OCI-LY1 (cell line): ENCODE measurements around the gene OSBPL5.

ENCODE experiments used
- H2AFZ ChIP-seq: fragments of 200-600 bp; sonication (generic), shearing (Covaris generic); 2 replicates; pipeline ENCODE4 v1.6.0; 2014; ENCODE audit warnings: antibody characterized with exemption, mild to moderate bottlenecking, low read length
- H3F3A ChIP-seq: fragments of 200-600 bp; sonication (generic), shearing (Covaris generic); 2 replicates; pipeline ENCODE4 v1.6.0; 2014; ENCODE audit warnings: mild to moderate bottlenecking, antibody characterized with exemption, low read length, moderate library complexity; ENCODE audit not compliant: insufficient read depth
- H3K27ac ChIP-seq: fragments of 200-600 bp; sonication (generic); 2 replicates; pipeline ENCODE4 v1.5.1; 2014; ENCODE audit warnings: low read length, mixed run types, mild to moderate bottlenecking, low read depth; ENCODE audit not compliant: poor library complexity, severe bottlenecking
- H3K27me3 ChIP-seq: fragments of 200-600 bp; sonication (generic); 2 replicates; pipeline ENCODE4 v1.6.0; 2014; ENCODE audit warnings: antibody characterized with exemption, mild to moderate bottlenecking, low read length, moderate library complexity; ENCODE audit not compliant: insufficient read depth
- H3K36me3 ChIP-seq: fragments of 200-600 bp; sonication (generic); 2 replicates; pipeline ENCODE4 v1.6.1; 2014; ENCODE audit warnings: mild to moderate bottlenecking, antibody characterized with exemption, low read length, moderate library complexity, mixed read lengths; ENCODE audit not compliant: insufficient read depth
- H3K4me1 ChIP-seq: fragments of 200-600 bp; sonication (generic); 2 replicates; pipeline ENCODE4 v1.5.1; 2014; ENCODE audit warnings: mild to moderate bottlenecking, low read length, moderate library complexity; ENCODE audit not compliant: insufficient read depth, severe bottlenecking
- H3K4me2 ChIP-seq: fragments of 200-600 bp; sonication (generic), shearing (Covaris generic); 2 replicates; pipeline ENCODE4 v1.6.1; 2014; ENCODE audit warnings: low read length
- H3K4me3 ChIP-seq: fragments of 200-600 bp; sonication (generic); 2 replicates; pipeline ENCODE4 v1.5.1; 2014; ENCODE audit warnings: low read length, low read depth, mild to moderate bottlenecking, mixed read lengths; ENCODE audit not compliant: poor library complexity, severe bottlenecking
- H3K79me2 ChIP-seq: fragments of 200-600 bp; shearing (Covaris generic); 2 replicates; pipeline ENCODE4 v1.6.1; 2016; ENCODE audit warnings: mixed run types, low read length, mixed read lengths; ENCODE audit not compliant: insufficient read depth
- H3K9ac ChIP-seq: fragments of 200-600 bp; sonication (generic), shearing (Covaris generic); 2 replicates; pipeline ENCODE4 v1.6.1; 2014; ENCODE audit warnings: mild to moderate bottlenecking, low read length, mixed read lengths
- H3K9me2 ChIP-seq: fragments of 200-600 bp; sonication (generic), shearing (Covaris generic); 2 replicates; pipeline ENCODE4 v1.6.1; 2014; ENCODE audit warnings: low read depth, mild to moderate bottlenecking, low read length, mixed read lengths
- H3K9me3 ChIP-seq: fragments of 200-600 bp; shearing (Covaris generic); 2 replicates; pipeline ENCODE4 v1.6.1; 2014; ENCODE audit warnings: low read length, mixed read lengths
- H4K20me1 ChIP-seq: fragments of 200-600 bp; sonication (generic), shearing (Covaris generic); 2 replicates; pipeline ENCODE4 v1.6.0; 2016; ENCODE audit warnings: mild to moderate bottlenecking, low read length; ENCODE audit not compliant: insufficient read depth
- EZH2 ChIP-seq: fragments of 200-600 bp; sonication (generic), shearing (Covaris generic); IDR thresholded peaks from 2 replicates; pipeline ENCODE4 v1.8.0; 2017; ENCODE audit warnings: borderline replicate concordance, mixed run types, mild to moderate bottlenecking, antibody characterized with exemption, low read length, moderate library complexity, mixed read lengths
- TF ChIP-seq, protein P1 (sequence below): fragments of 200-600 bp; sonication (generic), shearing (Covaris generic); IDR thresholded peaks from 2 replicates; pipeline ENCODE4 v1.5.1; 2017; ENCODE audit warnings: mild to moderate bottlenecking, antibody characterized with exemption, low read length, moderate library complexity, mixed read lengths

OSBPL5 gene

DNA sequence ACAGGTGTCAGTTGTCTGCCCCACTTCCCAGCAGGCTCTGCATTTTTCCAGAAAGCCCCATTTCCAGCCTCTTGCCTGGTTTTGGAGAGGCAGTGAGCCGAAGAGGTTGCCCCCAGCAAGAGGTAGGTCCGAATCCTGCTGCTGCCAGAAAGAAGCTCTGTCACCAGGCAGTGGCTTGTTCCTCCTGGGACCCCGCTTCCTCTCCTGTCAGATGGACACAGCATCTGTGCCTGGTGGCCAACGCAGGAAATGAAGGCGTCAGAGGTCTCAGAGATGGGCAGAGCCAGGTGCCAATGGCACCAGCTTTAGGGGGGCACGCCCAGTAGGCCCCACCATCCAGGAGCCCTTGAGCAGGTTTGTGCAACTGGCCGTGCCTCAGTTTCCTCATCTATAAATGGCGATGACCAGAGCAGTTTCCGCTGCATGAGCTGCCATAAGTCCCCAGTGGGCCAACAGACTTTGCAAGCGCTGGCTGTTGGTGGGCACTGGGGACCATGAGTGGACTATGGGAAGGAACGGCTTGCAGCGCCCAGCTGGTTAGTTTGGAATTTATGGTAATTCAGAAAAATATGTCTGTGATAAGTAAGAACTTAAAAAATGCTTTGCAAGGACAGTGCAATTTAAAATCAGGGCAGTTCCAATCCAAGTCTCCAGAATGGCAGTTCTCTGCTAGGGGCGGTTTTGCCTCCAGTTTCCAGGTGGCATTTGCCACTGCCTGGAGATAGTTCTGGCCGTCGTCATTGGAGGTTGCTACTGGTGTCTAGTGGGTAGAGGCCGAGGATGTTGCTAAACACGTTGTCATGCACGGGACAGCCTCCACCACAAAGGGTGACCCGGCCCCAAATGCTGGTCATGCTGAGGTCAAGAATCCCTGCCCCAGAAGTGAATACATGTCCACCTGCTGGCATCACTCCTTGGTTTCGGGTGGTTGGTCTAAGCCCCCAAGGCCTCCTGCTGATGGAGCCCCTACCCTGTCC lies 2.3 kb upstream of the OSBPL5 start:
- Histone ChIP-seq H3K4me2 (no peak overlapping the region), H3K27ac (no peak overlapping the region), H3K9me2 (no peaks in the 10 kb centered on the region), H2AFZ (no peak overlapping the region), H3K9me3 (no peaks in the 10 kb centered on the region), H3K4me1 (no peaks in the 10 kb centered on the region), H3K79me2 (no peaks in the 10 kb centered on the region), H3K27me3 (0 out of 2 replicates have a peak, but pooled peaks cover 8% of the 10 kb centered on the region), H3K36me3 (no peaks in the 10 kb centered on the region), H3K4me3 (no peak overlapping the region), H3K9ac (no peak overlapping the region), H3F3A (no peaks in the 10 kb centered on the region), H4K20me1 (no peaks in the 10 kb centered on the region)
- TF ChIP-seq, protein P1, sequence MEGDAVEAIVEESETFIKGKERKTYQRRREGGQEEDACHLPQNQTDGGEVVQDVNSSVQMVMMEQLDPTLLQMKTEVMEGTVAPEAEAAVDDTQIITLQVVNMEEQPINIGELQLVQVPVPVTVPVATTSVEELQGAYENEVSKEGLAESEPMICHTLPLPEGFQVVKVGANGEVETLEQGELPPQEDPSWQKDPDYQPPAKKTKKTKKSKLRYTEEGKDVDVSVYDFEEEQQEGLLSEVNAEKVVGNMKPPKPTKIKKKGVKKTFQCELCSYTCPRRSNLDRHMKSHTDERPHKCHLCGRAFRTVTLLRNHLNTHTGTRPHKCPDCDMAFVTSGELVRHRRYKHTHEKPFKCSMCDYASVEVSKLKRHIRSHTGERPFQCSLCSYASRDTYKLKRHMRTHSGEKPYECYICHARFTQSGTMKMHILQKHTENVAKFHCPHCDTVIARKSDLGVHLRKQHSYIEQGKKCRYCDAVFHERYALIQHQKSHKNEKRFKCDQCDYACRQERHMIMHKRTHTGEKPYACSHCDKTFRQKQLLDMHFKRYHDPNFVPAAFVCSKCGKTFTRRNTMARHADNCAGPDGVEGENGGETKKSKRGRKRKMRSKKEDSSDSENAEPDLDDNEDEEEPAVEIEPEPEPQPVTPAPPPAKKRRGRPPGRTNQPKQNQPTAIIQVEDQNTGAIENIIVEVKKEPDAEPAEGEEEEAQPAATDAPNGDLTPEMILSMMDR: no peak
- no peak for TF ChIP-seq EZH2

DNA sequence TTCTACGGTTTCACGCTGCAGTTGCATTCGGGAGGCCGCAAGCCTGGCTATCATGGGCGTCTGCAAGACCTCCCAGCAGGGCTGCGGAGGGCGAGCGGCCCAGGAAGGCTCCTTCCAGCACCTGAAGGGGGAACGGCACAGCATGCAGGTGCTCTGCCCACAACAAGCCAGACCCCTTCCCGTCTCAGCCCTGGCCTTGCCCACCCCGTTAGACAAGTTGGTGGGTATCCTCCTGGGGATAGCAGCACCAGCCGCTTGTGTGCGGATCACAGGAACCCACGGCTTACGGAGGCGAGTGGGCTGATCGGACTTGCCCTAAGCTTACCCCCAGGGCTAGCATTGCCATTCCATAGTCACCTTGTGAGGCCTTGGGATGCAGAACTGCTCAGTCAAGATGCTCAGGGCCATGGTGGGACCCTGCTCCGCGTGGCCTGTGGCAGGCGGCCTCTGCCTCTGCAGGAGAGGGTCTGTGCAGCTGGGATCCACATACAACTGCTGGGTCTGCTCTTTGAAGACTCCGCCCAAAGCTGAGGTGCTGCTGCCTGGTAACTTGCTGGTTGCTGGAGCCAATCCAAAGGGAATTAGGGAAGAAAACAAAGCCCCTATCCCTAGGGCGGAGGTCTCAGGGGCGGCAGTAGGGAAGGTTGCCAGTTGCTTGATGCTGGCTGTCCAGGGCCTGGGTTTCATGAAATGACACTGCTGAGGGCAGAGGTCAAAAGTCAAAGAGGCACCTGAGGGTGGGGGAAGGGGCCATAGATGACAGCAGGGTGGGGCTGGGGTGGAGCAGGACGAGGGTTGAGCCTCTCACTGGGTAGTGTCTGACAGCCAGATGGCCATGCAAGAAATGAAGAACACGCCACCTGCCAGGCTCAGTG lies 1.4 kb upstream of the OSBPL5 start:
- H3K79me2 ChIP-seq: no peaks in the 10 kb centered on the region
- H2AFZ ChIP-seq: no peak overlapping the region
- no peaks in the 10 kb centered on the region for H3F3A ChIP-seq
- H4K20me1 ChIP-seq: no peaks in the 10 kb centered on the region
- H3K9me3 ChIP-seq: no peaks in the 10 kb centered on the region
- H3K27ac ChIP-seq: no peak overlapping the region
- no peaks in the 10 kb centered on the region for H3K4me1 ChIP-seq
- H3K9ac ChIP-seq: no peak overlapping the region
- no peak overlapping the region for H3K4me2 ChIP-seq
- no peaks in the 10 kb centered on the region for H3K9me2 ChIP-seq
- TF ChIP-seq, protein P1: no peak
- no peak for TF ChIP-seq EZH2
- no peaks in the 10 kb centered on the region for H3K36me3 ChIP-seq
- H3K4me3 ChIP-seq: no peak overlapping the region
- H3K27me3 ChIP-seq: 0 out of 2 replicates have a peak, but pooled peaks cover 8% of the 10 kb centered on the region

DNA sequence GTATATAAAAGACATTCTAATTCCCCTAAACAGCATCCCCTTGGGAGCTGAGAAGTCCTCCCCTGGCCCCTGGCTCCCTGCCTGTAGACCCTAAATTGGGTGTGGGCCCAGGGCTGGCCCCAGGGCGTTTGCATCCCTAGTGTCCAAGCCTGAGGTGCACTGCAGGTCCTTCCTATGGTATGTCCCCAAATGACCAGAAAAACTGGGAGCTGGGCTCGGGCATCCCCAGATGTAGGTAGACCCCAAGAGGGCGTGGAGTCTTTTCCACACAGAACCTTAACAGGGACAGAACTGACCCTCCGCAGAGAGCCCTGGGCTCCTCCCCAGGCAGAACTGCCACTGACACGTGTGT lies 782 bp upstream of the OSBPL5 start:
- peaks cover 8% of the 10 kb centered on the region; the same call in 1 of the 2 replicates for H3K27me3 ChIP-seq
- no peaks in the 10 kb centered on the region for H3F3A ChIP-seq
- no peak overlapping the region for H3K9ac ChIP-seq
- no peak overlapping the region for H3K27ac ChIP-seq
- TF ChIP-seq, protein P1: no peak
- H3K9me3 ChIP-seq: no peaks in the 10 kb centered on the region
- no peak overlapping the region for H3K4me3 ChIP-seq
- H4K20me1 ChIP-seq: no peaks in the 10 kb centered on the region
- H3K9me2 ChIP-seq: no peaks in the 10 kb centered on the region
- no peaks in the 10 kb centered on the region for H3K79me2 ChIP-seq
- no peaks in the 10 kb centered on the region for H3K36me3 ChIP-seq
- H3K4me2 ChIP-seq: no peak overlapping the region
- no peak overlapping the region for H2AFZ ChIP-seq
- no peaks in the 10 kb centered on the region for H3K4me1 ChIP-seq
